GM23338 (cell line): ENCODE measurements around the gene SETD4.

ENCODE experiments used
- CREB1 ChIP-seq: fragments of 250-450 bp; sonication (Bioruptor Pico); IDR thresholded peaks from 2 replicates; pipeline ENCODE4 v1.5.0; 2020; ENCODE audit warnings: low read depth, mild to moderate bottlenecking, moderate library complexity
- CTCF ChIP-seq, 2 experiments: fragments of 200-600 bp in 1 of 2; sonication (generic) in 1 of 2; conservative IDR thresholded peaks; 2 replicates each; pipeline versions ENCODE4 v1.5.1 to v1.6.1; 2016 to 2017; ENCODE audit warnings: antibody characterized with exemption in 2 of 2, low read depth in 2 of 2, mild to moderate bottlenecking in 2 of 2, moderate library complexity in 1 of 2
- EZH2 ChIP-seq: fragments of 200-600 bp; sonication (generic); IDR thresholded peaks from one replicate; pipeline ENCODE4 v1.8.0; 2017; ENCODE audit warnings: antibody characterized with exemption, mild to moderate bottlenecking, low read depth; ENCODE audit not compliant: unreplicated experiment
- EZH2phosphoT487 ChIP-seq: fragments of 200-600 bp; sonication (generic); IDR thresholded peaks from one replicate; pipeline ENCODE4 v1.8.1; 2018; ENCODE audit warnings: antibody characterized with exemption; ENCODE audit not compliant: unreplicated experiment
- JUNB ChIP-seq: IDR thresholded peaks from one replicate; pipeline ENCODE4 v1.6.1; 2016; ENCODE audit warnings: antibody characterized with exemption; ENCODE audit not compliant: unreplicated experiment
- NANOG ChIP-seq: IDR thresholded peaks from 2 replicates; pipeline ENCODE4 v1.6.1; 2016; ENCODE audit warnings: antibody characterized with exemption, borderline replicate concordance
- POLR2AphosphoS5 ChIP-seq: IDR thresholded peaks from 2 replicates; pipeline ENCODE4 v1.6.1; 2016; ENCODE audit warnings: antibody characterized with exemption, low read depth
- REST ChIP-seq: IDR thresholded peaks from one replicate; pipeline ENCODE4 v1.6.1; 2018; ENCODE audit warnings: antibody characterized with exemption; ENCODE audit not compliant: unreplicated experiment
- ZNF114 ChIP-seq: fragments of 250-450 bp; sonication (Bioruptor Pico); IDR thresholded peaks from 2 replicates; pipeline ENCODE4 v1.5.0; 2020; ENCODE audit warnings: mild to moderate bottlenecking, moderate library complexity

DNA sequence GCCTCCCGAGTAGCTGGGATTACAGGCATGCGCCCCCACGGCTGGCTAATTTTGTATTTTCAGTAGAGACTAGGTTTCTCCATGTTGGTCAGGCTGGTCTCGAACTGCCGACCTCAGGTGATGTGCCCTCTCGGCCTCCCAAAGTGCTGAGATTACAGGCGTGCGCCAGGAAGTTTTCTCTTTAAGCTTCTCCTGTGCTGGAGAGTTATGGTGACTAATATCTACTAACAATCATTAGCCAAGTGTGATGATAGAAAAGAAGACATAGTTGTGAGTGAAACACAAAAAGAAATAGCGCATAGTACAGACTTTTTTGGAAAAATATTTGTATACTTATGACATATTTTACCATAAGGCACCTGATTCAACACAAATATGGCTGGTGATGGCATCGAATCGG is 56.5 kb downstream of the SETD4 start:
- no peak for TF ChIP-seq EZH2
- no peak for TF ChIP-seq CTCF (conservative IDR thresholded peaks at IDR 0.05; ENCODE audit: low read depth in 2 of 2)
- TF ChIP-seq REST: no peak
- no peak for TF ChIP-seq POLR2AphosphoS5
- TF ChIP-seq EZH2phosphoT487: no peak
- TF ChIP-seq CREB1 (CRISPR knock-in tag): no peak
- TF ChIP-seq ZNF114 (CRISPR knock-in tag): no peak
- TF ChIP-seq NANOG: no peak
- TF ChIP-seq JUNB: no peak
